ENCODE measurements around the gene ATP13A4. TPM values are rescaled to one million over a fixed set of nuclear protein-coding genes. Genes with fewer than 3 reads are reported as not detected.
A peak's percentile ranks its signal among the peaks of the same experiment; 100 is the strongest.

The ATP13A4 gene
- total and polyA plus RNA-seq, 4 donors: 0.23 to 2.7 (median 0.50) TPM

DNA sequence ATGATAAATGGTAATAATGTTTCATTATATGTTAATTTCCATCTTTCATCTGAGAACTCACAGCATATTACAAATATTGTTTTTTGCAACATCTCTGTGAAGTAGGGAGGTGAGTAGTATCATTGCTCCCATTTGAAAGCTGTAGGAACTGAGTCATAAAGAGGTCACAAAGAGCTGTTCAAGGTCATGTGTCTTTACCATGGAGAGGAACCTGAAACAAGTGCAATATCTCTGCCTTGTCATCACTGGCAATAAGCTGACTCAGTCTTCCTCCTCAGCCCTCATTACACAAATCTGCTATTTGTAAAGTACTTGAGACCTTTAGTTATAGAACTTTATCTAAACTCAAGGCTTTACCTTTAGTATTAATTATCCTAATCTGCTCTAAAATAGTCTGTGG is 4.4 kb upstream of the ATP13A4 start:
- Histone ChIP-seq H3K9me3 (ENCODE audit: control insufficient read depth in 4 of 4, low read length in 3 of 4) (no peaks in the 10 kb centered on the region), H3K4me3 (ENCODE audit: low read depth in 1 of 3, low read length in 3 of 3) (no peak overlapping the region), H3K27me3 (ENCODE audit: control insufficient read depth in 4 of 4, insufficient read depth in 4 of 4, low read length in 3 of 4) (peaks cover 0 to 5% (median 0%) of the 10 kb centered on the region in 4 donors), H3K9ac (ENCODE audit: low read depth in 1 of 2, low read length in 2 of 2) (no peak overlapping the region), H3K27ac (ENCODE audit: low read depth in 1 of 2, low read length in 2 of 2) (no peak overlapping the region), H3K4me1 (ENCODE audit: control insufficient read depth in 4 of 4, insufficient read depth in 4 of 4, low read length in 3 of 4) (peaks cover 0 to 13% (median 10%) of the 10 kb centered on the region in 4 donors), H3K36me3 (ENCODE audit: control insufficient read depth in 4 of 4, insufficient read depth in 3 of 4, low read depth in 1 of 4, low read length in 3 of 4) (no peaks in the 10 kb centered on the region)
- DNase-seq (ENCODE audit: low spot score): no peak
- TF ChIP-seq, protein P1, sequence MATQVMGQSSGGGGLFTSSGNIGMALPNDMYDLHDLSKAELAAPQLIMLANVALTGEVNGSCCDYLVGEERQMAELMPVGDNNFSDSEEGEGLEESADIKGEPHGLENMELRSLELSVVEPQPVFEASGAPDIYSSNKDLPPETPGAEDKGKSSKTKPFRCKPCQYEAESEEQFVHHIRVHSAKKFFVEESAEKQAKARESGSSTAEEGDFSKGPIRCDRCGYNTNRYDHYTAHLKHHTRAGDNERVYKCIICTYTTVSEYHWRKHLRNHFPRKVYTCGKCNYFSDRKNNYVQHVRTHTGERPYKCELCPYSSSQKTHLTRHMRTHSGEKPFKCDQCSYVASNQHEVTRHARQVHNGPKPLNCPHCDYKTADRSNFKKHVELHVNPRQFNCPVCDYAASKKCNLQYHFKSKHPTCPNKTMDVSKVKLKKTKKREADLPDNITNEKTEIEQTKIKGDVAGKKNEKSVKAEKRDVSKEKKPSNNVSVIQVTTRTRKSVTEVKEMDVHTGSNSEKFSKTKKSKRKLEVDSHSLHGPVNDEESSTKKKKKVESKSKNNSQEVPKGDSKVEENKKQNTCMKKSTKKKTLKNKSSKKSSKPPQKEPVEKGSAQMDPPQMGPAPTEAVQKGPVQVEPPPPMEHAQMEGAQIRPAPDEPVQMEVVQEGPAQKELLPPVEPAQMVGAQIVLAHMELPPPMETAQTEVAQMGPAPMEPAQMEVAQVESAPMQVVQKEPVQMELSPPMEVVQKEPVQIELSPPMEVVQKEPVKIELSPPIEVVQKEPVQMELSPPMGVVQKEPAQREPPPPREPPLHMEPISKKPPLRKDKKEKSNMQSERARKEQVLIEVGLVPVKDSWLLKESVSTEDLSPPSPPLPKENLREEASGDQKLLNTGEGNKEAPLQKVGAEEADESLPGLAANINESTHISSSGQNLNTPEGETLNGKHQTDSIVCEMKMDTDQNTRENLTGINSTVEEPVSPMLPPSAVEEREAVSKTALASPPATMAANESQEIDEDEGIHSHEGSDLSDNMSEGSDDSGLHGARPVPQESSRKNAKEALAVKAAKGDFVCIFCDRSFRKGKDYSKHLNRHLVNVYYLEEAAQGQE (IDR thresholded peaks at IDR 0.05): no peak
- no peak for TF ChIP-seq CTCF (IDR thresholded peaks at IDR 0.05; ENCODE audit: low read depth, low read length, missing input control)
- TF ChIP-seq ATF3 (IDR thresholded peaks at IDR 0.05): no peak
- TF ChIP-seq FOXA1 (IDR thresholded peaks at IDR 0.05): no peak
- TF ChIP-seq SP1 (IDR thresholded peaks at IDR 0.05): no peak
- TF ChIP-seq TAF1 (conservative IDR thresholded peaks at IDR 0.05): no peak
- TF ChIP-seq EGR1 (IDR thresholded peaks at IDR 0.05; ENCODE audit: low read depth in 2 of 2): no peak
- TF ChIP-seq, protein P2, sequence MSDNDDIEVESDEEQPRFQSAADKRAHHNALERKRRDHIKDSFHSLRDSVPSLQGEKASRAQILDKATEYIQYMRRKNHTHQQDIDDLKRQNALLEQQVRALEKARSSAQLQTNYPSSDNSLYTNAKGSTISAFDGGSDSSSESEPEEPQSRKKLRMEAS (IDR thresholded peaks at IDR 0.05): no peak
- no peak for TF ChIP-seq JUND (IDR thresholded peaks at IDR 0.05)
- no peak for TF ChIP-seq HNF4G (IDR thresholded peaks at IDR 0.05)
- TF ChIP-seq HNF4A (conservative IDR thresholded peaks at IDR 0.05): no peak
- TF ChIP-seq YY1 (IDR thresholded peaks at IDR 0.05): no peak
- no peak for TF ChIP-seq GABPA (IDR thresholded peaks at IDR 0.05 in 1 of 2, conservative IDR thresholded peaks at IDR 0.05 in 1 of 2)
- no peak for TF ChIP-seq FOXA2 (IDR thresholded peaks at IDR 0.05)
- TF ChIP-seq RAD21 (IDR thresholded peaks at IDR 0.05): no peak
- no peak for TF ChIP-seq NR2F2 (IDR thresholded peaks at IDR 0.05)
- TF ChIP-seq RXRA (IDR thresholded peaks at IDR 0.05): no peak

DNA sequence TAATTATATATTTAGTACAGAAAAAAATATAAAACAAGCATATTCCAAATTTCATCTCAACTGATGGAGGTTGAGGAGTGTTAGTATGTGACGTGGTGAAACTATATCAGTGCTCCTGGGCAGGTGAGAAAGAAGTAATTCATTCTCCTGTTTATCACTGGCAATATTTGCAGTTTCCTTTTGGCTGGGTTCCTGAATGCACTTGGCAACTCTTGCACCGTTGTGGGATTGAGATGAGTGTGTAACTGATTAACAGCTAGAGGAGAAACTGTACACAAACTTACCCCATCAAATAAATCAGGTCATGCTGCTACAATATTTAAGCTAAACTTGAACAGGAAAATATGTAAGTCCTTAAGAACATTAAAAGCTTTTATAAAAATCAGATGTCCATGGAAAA is 2.1 kb upstream of the ATP13A4 start:
- Histone ChIP-seq H3K9me3 (ENCODE audit: control insufficient read depth in 4 of 4, low read length in 3 of 4) (no peaks in the 10 kb centered on the region), H3K4me3 (ENCODE audit: low read depth in 1 of 3, low read length in 3 of 3) (no peak overlapping the region), H3K27ac (ENCODE audit: low read depth in 1 of 2, low read length in 2 of 2) (no peak overlapping the region), H3K9ac (ENCODE audit: low read depth in 1 of 2, low read length in 2 of 2) (no peak overlapping the region), H3K27me3 (ENCODE audit: control insufficient read depth in 4 of 4, insufficient read depth in 4 of 4, low read length in 3 of 4) (peaks cover 0 to 5% (median 0%) of the 10 kb centered on the region in 4 donors), H3K36me3 (ENCODE audit: control insufficient read depth in 4 of 4, insufficient read depth in 3 of 4, low read depth in 1 of 4, low read length in 3 of 4) (no peaks in the 10 kb centered on the region), H3K4me1 (ENCODE audit: control insufficient read depth in 4 of 4, insufficient read depth in 4 of 4, low read length in 3 of 4) (peaks cover 0 to 13% (median 10%) of the 10 kb centered on the region in 4 donors)
- WGBS: 15% methylated on average over 2 of the region's 2 CpGs
- DNase-seq (ENCODE audit: low spot score): no peak
- TF ChIP-seq RXRA (IDR thresholded peaks at IDR 0.05) (no peak), CTCF (IDR thresholded peaks at IDR 0.05; ENCODE audit: low read depth, low read length, missing input control) (no peak), SP1 (IDR thresholded peaks at IDR 0.05) (peak; percentile 41), EGR1 (IDR thresholded peaks at IDR 0.05; ENCODE audit: low read depth in 2 of 2) (no peak), FOXA1 (IDR thresholded peaks at IDR 0.05) (no peak), YY1 (IDR thresholded peaks at IDR 0.05) (peak; percentile 22), HNF4G (IDR thresholded peaks at IDR 0.05) (no peak), ATF3 (IDR thresholded peaks at IDR 0.05) (no peak), NR2F2 (IDR thresholded peaks at IDR 0.05) (no peak), JUND (IDR thresholded peaks at IDR 0.05) (peak in 1 of 2 donors; percentile 15), GABPA (IDR thresholded peaks at IDR 0.05 in 1 of 2, conservative IDR thresholded peaks at IDR 0.05 in 1 of 2) (no peak), FOXA2 (IDR thresholded peaks at IDR 0.05) (peak; percentile 41), TAF1 (conservative IDR thresholded peaks at IDR 0.05) (no peak), RAD21 (IDR thresholded peaks at IDR 0.05) (no peak), HNF4A (conservative IDR thresholded peaks at IDR 0.05) (peak in 1 of 2 donors; percentile 16)
- TF ChIP-seq, protein P1 (IDR thresholded peaks at IDR 0.05): no peak
- TF ChIP-seq, protein P2 (IDR thresholded peaks at IDR 0.05): no peak
